ENCODE results near the gene UMODL1.

GRCh38 chr21:42085246-42086077 lies 14.3 kb downstream of the UMODL1 start:
- TF ChIP-seq POLR2A (IDR thresholded peaks at IDR 0.05; ENCODE audit: low read depth, low read length), result no peak
- TF ChIP-seq POLR2AphosphoS5 (IDR thresholded peaks at IDR 0.05; ENCODE audit: low read depth, low read length), result no peak

All from GM12892 (cell line).